Subcutaneous abdominal adipose tissue (tissue), 5 donors: ENCODE data around the gene DHX32.

Experiments
- H3K27ac ChIP-seq: one replicate; pipeline ENCODE4 v1.7.0; 2013; ENCODE audit warnings: low read depth, mild to moderate bottlenecking, inconsistent platforms, low read length, moderate library complexity
- H3K27me3 ChIP-seq, 5 donors: one replicate each; pipeline ENCODE4 v1.7.0; 2013; ENCODE audit warnings: low read length in 5 of 5, inconsistent platforms in 1 of 5; ENCODE audit not compliant: control insufficient read depth in 5 of 5, insufficient read depth in 4 of 5
- H3K36me3 ChIP-seq, 5 donors: one replicate each; pipeline ENCODE4 v1.7.0; 2013; ENCODE audit warnings: low read length in 5 of 5; ENCODE audit not compliant: control insufficient read depth in 5 of 5, insufficient read depth in 5 of 5
- H3K4me1 ChIP-seq, 5 donors: one replicate each; pipeline ENCODE4 v1.7.0; 2013; ENCODE audit warnings: low read length in 5 of 5, mild to moderate bottlenecking in 3 of 5, moderate library complexity in 1 of 5; ENCODE audit not compliant: control insufficient read depth in 5 of 5, insufficient read depth in 5 of 5
- H3K4me3 ChIP-seq, 5 donors: one replicate each; pipeline ENCODE4 v1.7.0; 2013; ENCODE audit warnings: low read length in 5 of 5, low read depth in 1 of 5
- H3K9ac ChIP-seq, 5 donors: one replicate each; pipeline ENCODE4 v1.7.0; 2013; ENCODE audit warnings: low read length in 5 of 5, mild to moderate bottlenecking in 4 of 5, moderate library complexity in 3 of 5
- H3K9me3 ChIP-seq, 5 donors: one replicate each; pipeline ENCODE4 v1.7.0; 2013; ENCODE audit warnings: low read length in 5 of 5; ENCODE audit not compliant: control insufficient read depth in 5 of 5
- donor health status: healthy.
- donor health status: healthy.
- donor health status: healthy.
- donor health status: healthy.
- donor health status: healthy.

The DHX32 gene

GRCh38 chr10:125878957-125879835 lies 1.9 kb downstream of the DHX32 start:
- Histone ChIP-seq H3K4me1 (no peaks in the 10 kb centered on the region), H3K9ac (no peak overlapping the region), H3K27ac (no peak overlapping the region), H3K36me3 (peaks cover 0 to 25% (median 11%) of the 10 kb centered on the region in 5 donors), H3K27me3 (no peaks in the 10 kb centered on the region), H3K4me3 (no peak overlapping the region), H3K9me3 (peaks cover 0 to 8% (median 3%) of the 10 kb centered on the region in 5 donors)

DNA sequence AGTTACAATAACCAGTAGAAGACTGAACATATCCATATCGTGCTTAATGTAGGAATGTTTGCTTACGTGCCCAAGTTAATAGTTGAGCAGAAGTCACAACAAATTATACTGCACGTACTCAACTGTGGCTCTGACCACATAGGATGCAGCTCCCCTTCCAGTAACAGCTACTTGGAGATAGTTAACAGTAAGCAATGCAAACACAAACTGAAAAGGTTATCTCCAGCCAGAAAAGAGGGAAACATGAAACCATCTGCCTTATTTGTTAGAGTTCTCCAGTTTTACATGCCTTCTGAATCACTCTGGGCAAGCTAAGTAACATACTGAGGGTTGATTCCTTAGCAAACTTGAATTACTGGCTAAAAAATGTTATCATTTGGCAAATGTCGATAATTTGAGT lies 9.8 kb downstream of the DHX32 start:
- no peak overlapping the region for H3K27ac ChIP-seq
- no peaks in the 10 kb centered on the region for H3K27me3 ChIP-seq
- no peak overlapping the region for H3K9ac ChIP-seq
- H3K36me3 ChIP-seq: peaks cover 6 to 18% (median 11%) of the 10 kb centered on the region in 5 donors
- peaks cover 0 to 7% (median 1%) of the 10 kb centered on the region in 5 donors for H3K9me3 ChIP-seq
- H3K4me3 ChIP-seq: no peak overlapping the region
- H3K4me1 ChIP-seq: peaks cover 0 to 4% (median 0%) of the 10 kb centered on the region in 5 donors

GRCh38 chr10:125868372-125868975 lies 12.6 kb downstream of the DHX32 start:
- Histone ChIP-seq H3K4me1 (peaks cover 0 to 4% (median 0%) of the 10 kb centered on the region in 5 donors), H3K36me3 (peaks cover 11 to 29% (median 22%) of the 10 kb centered on the region in 5 donors), H3K4me3 (no peak overlapping the region), H3K9ac (no peak overlapping the region), H3K27ac (no peak overlapping the region), H3K9me3 (no peaks in the 10 kb centered on the region), H3K27me3 (no peaks in the 10 kb centered on the region)

- no peak overlapping the region for H3K4me3 ChIP-seq
- H3K27ac ChIP-seq: no peak overlapping the region
- H3K9ac ChIP-seq: no peak overlapping the region
- H3K4me1 ChIP-seq: no peaks in the 10 kb centered on the region
- H3K36me3 ChIP-seq: peaks cover 11 to 29% (median 22%) of the 10 kb centered on the region in 5 donors
- H3K9me3 ChIP-seq: no peaks in the 10 kb centered on the region
- H3K27me3 ChIP-seq: no peaks in the 10 kb centered on the region
These were observed 14.6 kb downstream of the DHX32 start for GRCh38 chr10:125866421-125867029.

- Histone ChIP-seq H3K27ac (no peak overlapping the region), H3K4me3 (no peak overlapping the region), H3K9ac (no peak overlapping the region)
These were observed 16.0 kb downstream of the DHX32 start for GRCh38 chr10:125865120-125865519.

GRCh38 chr10:125859128-125859817 lies 21.8 kb downstream of the DHX32 start:
- H3K27ac ChIP-seq: no peak overlapping the region
- no peak overlapping the region for H3K9ac ChIP-seq
- H3K9me3 ChIP-seq: no peaks in the 10 kb centered on the region
- no peaks in the 10 kb centered on the region for H3K27me3 ChIP-seq
- no peak overlapping the region for H3K4me3 ChIP-seq
- H3K4me1 ChIP-seq: no peaks in the 10 kb centered on the region
- peaks cover 10 to 31% (median 25%) of the 10 kb centered on the region in 5 donors for H3K36me3 ChIP-seq

More at GRCh38 chr10:125865120-125865519, 16.0 kb downstream of the DHX32 start:
- Histone ChIP-seq H3K4me1 (no peaks in the 10 kb centered on the region), H3K36me3 (peaks cover 11 to 30% (median 22%) of the 10 kb centered on the region in 5 donors), H3K27me3 (no peaks in the 10 kb centered on the region), H3K9me3 (no peaks in the 10 kb centered on the region)

- Histone ChIP-seq H3K27ac (no peak overlapping the region), H3K4me1 (no peaks in the 10 kb centered on the region), H3K27me3 (no peaks in the 10 kb centered on the region), H3K36me3 (peaks cover 17 to 35% (median 31%) of the 10 kb centered on the region in 5 donors), H3K4me3 (no peak overlapping the region), H3K9ac (no peak overlapping the region), H3K9me3 (no peaks in the 10 kb centered on the region)
These were observed 23.8 kb downstream of the DHX32 start for GRCh38 chr10:125857185-125857760.

DNA sequence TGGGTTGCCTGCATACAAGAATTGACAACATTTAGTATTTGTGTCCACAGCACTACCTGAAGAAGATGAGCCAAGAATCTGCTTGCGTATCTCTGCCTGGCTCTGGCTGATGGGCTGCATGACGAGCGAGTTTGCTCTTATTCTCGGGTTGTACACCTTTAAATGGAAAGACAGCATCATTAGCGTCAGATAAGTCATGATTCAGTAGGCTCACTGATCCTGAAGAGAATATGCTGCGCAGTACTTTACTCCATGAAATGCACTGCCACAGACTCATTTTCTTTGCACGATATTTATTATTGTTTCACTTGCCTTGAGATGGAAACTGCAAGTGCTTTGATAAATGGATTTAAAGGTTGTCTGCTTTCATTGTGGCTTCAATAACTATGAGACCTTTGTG lies 28.6 kb downstream of the DHX32 start:
- peaks cover 22 to 57% (median 42%) of the 10 kb centered on the region in 5 donors for H3K36me3 ChIP-seq

GRCh38 chr10:125850766-125851731 lies 30.0 kb downstream of the DHX32 start:
- peaks cover 22 to 53% (median 43%) of the 10 kb centered on the region in 5 donors for H3K36me3 ChIP-seq
- H3K27ac ChIP-seq: no peak overlapping the region
- no peak overlapping the region for H3K9ac ChIP-seq

More for the DNA sequence above, 28.6 kb downstream of the DHX32 start:
- no peak overlapping the region for H3K9ac ChIP-seq
- H3K27ac ChIP-seq: no peak overlapping the region
- H3K4me1 ChIP-seq: no peaks in the 10 kb centered on the region
- no peak overlapping the region for H3K4me3 ChIP-seq
- no peaks in the 10 kb centered on the region for H3K9me3 ChIP-seq
- H3K27me3 ChIP-seq: no peaks in the 10 kb centered on the region

More at GRCh38 chr10:125850766-125851731, 30.0 kb downstream of the DHX32 start:
- Histone ChIP-seq H3K4me3 (no peak overlapping the region), H3K4me1 (no peaks in the 10 kb centered on the region), H3K27me3 (no peaks in the 10 kb centered on the region), H3K9me3 (no peaks in the 10 kb centered on the region)
